ENCODE measurements around the gene CYP19A1.

CYP19A1 gene

DNA sequence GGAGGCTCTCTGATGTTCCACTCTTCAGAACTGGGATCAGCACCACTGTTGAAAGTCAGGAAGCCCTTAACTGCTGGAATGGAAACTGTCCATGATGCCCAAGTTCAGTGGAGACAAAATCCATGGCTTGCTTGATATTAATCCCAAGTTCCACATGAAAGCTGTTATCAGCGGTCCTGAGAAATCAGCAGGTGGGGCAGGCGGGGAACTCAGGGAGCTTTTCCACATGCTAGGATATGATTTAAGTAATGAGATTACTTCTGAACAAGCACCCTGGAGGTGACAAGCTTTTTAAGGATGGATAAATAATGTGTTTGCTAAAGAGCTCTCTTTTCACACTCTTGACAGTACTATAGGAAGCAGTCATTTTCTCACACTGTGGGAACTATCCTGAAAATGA, 82.9 kb downstream of the CYP19A1 start (continued):
- TF ChIP-seq, protein P1, sequence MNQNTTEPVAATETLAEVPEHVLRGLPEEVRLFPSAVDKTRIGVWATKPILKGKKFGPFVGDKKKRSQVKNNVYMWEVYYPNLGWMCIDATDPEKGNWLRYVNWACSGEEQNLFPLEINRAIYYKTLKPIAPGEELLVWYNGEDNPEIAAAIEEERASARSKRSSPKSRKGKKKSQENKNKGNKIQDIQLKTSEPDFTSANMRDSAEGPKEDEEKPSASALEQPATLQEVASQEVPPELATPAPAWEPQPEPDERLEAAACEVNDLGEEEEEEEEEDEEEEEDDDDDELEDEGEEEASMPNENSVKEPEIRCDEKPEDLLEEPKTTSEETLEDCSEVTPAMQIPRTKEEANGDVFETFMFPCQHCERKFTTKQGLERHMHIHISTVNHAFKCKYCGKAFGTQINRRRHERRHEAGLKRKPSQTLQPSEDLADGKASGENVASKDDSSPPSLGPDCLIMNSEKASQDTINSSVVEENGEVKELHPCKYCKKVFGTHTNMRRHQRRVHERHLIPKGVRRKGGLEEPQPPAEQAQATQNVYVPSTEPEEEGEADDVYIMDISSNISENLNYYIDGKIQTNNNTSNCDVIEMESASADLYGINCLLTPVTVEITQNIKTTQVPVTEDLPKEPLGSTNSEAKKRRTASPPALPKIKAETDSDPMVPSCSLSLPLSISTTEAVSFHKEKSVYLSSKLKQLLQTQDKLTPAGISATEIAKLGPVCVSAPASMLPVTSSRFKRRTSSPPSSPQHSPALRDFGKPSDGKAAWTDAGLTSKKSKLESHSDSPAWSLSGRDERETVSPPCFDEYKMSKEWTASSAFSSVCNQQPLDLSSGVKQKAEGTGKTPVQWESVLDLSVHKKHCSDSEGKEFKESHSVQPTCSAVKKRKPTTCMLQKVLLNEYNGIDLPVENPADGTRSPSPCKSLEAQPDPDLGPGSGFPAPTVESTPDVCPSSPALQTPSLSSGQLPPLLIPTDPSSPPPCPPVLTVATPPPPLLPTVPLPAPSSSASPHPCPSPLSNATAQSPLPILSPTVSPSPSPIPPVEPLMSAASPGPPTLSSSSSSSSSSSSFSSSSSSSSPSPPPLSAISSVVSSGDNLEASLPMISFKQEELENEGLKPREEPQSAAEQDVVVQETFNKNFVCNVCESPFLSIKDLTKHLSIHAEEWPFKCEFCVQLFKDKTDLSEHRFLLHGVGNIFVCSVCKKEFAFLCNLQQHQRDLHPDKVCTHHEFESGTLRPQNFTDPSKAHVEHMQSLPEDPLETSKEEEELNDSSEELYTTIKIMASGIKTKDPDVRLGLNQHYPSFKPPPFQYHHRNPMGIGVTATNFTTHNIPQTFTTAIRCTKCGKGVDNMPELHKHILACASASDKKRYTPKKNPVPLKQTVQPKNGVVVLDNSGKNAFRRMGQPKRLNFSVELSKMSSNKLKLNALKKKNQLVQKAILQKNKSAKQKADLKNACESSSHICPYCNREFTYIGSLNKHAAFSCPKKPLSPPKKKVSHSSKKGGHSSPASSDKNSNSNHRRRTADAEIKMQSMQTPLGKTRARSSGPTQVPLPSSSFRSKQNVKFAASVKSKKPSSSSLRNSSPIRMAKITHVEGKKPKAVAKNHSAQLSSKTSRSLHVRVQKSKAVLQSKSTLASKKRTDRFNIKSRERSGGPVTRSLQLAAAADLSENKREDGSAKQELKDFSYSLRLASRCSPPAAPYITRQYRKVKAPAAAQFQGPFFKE (tag by site-specific recombination; IDR thresholded peaks at IDR 0.05; ENCODE audit: borderline replicate concordance): no peak
- TF ChIP-seq, protein P2, sequence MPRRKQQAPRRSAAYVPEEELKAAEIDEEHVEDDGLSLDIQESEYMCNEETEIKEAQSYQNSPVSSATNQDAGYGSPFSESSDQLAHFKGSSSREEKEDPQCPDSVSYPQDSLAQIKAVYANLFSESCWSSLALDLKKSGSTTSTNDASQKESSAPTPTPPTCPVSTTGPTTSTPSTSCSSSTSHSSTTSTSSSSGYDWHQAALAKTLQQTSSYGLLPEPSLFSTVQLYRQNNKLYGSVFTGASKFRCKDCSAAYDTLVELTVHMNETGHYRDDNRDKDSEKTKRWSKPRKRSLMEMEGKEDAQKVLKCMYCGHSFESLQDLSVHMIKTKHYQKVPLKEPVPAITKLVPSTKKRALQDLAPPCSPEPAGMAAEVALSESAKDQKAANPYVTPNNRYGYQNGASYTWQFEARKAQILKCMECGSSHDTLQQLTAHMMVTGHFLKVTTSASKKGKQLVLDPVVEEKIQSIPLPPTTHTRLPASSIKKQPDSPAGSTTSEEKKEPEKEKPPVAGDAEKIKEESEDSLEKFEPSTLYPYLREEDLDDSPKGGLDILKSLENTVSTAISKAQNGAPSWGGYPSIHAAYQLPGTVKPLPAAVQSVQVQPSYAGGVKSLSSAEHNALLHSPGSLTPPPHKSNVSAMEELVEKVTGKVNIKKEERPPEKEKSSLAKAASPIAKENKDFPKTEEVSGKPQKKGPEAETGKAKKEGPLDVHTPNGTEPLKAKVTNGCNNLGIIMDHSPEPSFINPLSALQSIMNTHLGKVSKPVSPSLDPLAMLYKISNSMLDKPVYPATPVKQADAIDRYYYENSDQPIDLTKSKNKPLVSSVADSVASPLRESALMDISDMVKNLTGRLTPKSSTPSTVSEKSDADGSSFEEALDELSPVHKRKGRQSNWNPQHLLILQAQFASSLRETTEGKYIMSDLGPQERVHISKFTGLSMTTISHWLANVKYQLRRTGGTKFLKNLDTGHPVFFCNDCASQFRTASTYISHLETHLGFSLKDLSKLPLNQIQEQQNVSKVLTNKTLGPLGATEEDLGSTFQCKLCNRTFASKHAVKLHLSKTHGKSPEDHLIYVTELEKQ (tag by site-specific recombination; IDR thresholded peaks at IDR 0.05; ENCODE audit: borderline replicate concordance): no peak
- no peak for TF ChIP-seq ZNF548 (tag by site-specific recombination; IDR thresholded peaks at IDR 0.05)
- TF ChIP-seq, protein P3, sequence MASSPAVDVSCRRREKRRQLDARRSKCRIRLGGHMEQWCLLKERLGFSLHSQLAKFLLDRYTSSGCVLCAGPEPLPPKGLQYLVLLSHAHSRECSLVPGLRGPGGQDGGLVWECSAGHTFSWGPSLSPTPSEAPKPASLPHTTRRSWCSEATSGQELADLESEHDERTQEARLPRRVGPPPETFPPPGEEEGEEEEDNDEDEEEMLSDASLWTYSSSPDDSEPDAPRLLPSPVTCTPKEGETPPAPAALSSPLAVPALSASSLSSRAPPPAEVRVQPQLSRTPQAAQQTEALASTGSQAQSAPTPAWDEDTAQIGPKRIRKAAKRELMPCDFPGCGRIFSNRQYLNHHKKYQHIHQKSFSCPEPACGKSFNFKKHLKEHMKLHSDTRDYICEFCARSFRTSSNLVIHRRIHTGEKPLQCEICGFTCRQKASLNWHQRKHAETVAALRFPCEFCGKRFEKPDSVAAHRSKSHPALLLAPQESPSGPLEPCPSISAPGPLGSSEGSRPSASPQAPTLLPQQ (tag by site-specific recombination; IDR thresholded peaks at IDR 0.05): no peak

DNA sequence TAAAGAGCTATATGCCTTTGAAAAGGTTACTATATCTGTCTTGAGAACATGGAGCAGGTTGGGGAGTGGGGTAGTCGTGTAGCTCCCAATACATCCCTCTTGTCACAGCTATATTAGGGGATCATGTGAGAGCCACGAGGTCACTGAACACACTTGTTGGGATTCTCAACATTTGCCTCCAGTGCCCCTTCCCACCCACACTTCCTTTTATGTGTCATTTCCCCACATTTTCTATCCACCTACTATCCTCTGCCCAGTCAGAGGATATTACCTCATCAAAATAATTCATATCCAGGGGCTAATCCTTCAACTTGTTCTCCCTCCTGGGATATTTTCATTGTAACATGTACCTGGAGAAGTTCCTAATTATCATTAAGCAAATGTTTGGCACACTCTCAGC, 85.0 kb downstream of the CYP19A1 start:
- Histone ChIP-seq H3K36me3 (ENCODE audit: control insufficient read depth in 2 of 2, insufficient read depth in 1 of 2, low read length in 2 of 2) (no peaks in the 10 kb centered on the region), H3K4me3 (ENCODE audit: low read depth, low read length) (no peak overlapping the region), H3K9me3 (ENCODE audit: control insufficient read depth, insufficient read depth, low read depth, low read length) (no peaks in the 10 kb centered on the region), H3K4me1 (ENCODE audit: control insufficient read depth, insufficient read depth, low read length) (no peaks in the 10 kb centered on the region), H3K27ac (ENCODE audit: extremely low read depth, low read depth, low read length) (no peak overlapping the region)
- POLR2A ChIA-PET: no interaction called here
- TF ChIP-seq ZNF76 (tag by site-specific recombination; IDR thresholded peaks at IDR 0.05; ENCODE audit: borderline replicate concordance, low read depth): no peak
- no peak for TF ChIP-seq IKZF3 (tag by site-specific recombination; IDR thresholded peaks at IDR 0.05)
- TF ChIP-seq ZNF391 (tag by site-specific recombination; IDR thresholded peaks at IDR 0.05; ENCODE audit: borderline replicate concordance, low read depth): no peak
- TF ChIP-seq ZFHX2 (tag by site-specific recombination; conservative IDR thresholded peaks at IDR 0.05): peak; percentile 65
- TF ChIP-seq EGR2 (tag by site-specific recombination; IDR thresholded peaks at IDR 0.05; ENCODE audit: low read depth): 0 out of 2 replicates have a peak, but pooled peaks have one; percentile 42
- TF ChIP-seq KLF7 (tag by site-specific recombination; IDR thresholded peaks at IDR 0.05; ENCODE audit: borderline replicate concordance): no peak
- no peak for TF ChIP-seq OVOL3 (tag by site-specific recombination; IDR thresholded peaks at IDR 0.05)
- CTCF ChIA-PET: no interaction called here

DNA sequence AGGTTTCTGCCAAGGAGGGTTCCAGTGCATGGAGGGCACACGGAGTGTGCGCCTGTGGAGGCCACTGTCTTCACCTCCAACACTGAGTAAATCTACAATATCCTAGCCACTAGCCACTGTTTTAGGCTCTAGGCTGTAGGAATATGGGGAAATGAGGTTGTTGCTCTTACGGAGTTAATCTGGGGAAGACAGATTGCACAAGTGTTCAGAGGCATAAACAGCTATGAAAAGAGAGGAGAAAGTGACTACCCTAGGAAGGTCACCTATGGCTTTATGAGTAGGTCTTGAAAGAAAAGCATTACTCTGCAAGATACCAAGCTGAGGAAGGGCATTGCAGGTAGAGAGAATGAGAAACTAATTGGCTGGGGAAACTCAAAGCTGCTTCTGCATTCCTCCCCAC, 85.7 kb downstream of the CYP19A1 start:
- Histone ChIP-seq H3K36me3 (ENCODE audit: control insufficient read depth in 2 of 2, insufficient read depth in 1 of 2, low read length in 2 of 2) (no peaks in the 10 kb centered on the region), H3K27ac (ENCODE audit: extremely low read depth, low read depth, low read length) (no peak overlapping the region), H3K4me1 (ENCODE audit: control insufficient read depth, insufficient read depth, low read length) (no peaks in the 10 kb centered on the region), H3K9me3 (ENCODE audit: control insufficient read depth, insufficient read depth, low read depth, low read length) (no peaks in the 10 kb centered on the region), H3K4me3 (ENCODE audit: low read depth, low read length) (no peak overlapping the region)
- POLR2A ChIA-PET: no interaction called here
- CTCF ChIA-PET: interaction anchor here (0.5 kb wide), 1 partner anchor 29 kb away, joined by 3 read pairs; no protein-coding TSS in a partner anchor
- TF ChIP-seq MZF1 (tag by site-specific recombination; IDR thresholded peaks at IDR 0.05; ENCODE audit: borderline replicate concordance) (no peak), ZNF146 (tag by site-specific recombination; IDR thresholded peaks at IDR 0.05) (no peak), ZNF335 (tag by site-specific recombination; conservative IDR thresholded peaks at IDR 0.05) (no peak), ZNF843 (tag by site-specific recombination; IDR thresholded peaks at IDR 0.05) (no peak)
- TF ChIP-seq, protein P4, sequence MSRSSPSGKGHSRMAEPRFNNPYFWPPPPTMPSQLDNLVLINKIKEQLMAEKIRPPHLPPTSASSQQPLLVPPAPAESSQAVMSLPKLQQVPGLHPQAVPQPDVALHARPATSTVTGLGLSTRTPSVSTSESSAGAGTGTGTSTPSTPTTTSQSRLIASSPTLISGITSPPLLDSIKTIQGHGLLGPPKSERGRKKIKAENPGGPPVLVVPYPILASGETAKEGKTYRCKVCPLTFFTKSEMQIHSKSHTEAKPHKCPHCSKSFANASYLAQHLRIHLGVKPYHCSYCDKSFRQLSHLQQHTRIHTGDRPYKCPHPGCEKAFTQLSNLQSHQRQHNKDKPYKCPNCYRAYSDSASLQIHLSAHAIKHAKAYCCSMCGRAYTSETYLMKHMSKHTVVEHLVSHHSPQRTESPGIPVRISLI (tag by site-specific recombination; IDR thresholded peaks at IDR 0.05): no peak
- TF ChIP-seq, protein P5, sequence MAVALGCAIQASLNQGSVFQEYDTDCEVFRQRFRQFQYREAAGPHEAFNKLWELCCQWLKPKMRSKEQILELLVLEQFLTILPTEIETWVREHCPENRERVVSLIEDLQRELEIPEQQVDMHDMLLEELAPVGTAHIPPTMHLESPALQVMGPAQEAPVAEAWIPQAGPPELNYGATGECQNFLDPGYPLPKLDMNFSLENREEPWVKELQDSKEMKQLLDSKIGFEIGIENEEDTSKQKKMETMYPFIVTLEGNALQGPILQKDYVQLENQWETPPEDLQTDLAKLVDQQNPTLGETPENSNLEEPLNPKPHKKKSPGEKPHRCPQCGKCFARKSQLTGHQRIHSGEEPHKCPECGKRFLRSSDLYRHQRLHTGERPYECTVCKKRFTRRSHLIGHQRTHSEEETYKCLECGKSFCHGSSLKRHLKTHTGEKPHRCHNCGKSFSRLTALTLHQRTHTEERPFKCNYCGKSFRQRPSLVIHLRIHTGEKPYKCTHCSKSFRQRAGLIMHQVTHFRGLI (tag by site-specific recombination; IDR thresholded peaks at IDR 0.05): no peak
- TF ChIP-seq, protein P6, sequence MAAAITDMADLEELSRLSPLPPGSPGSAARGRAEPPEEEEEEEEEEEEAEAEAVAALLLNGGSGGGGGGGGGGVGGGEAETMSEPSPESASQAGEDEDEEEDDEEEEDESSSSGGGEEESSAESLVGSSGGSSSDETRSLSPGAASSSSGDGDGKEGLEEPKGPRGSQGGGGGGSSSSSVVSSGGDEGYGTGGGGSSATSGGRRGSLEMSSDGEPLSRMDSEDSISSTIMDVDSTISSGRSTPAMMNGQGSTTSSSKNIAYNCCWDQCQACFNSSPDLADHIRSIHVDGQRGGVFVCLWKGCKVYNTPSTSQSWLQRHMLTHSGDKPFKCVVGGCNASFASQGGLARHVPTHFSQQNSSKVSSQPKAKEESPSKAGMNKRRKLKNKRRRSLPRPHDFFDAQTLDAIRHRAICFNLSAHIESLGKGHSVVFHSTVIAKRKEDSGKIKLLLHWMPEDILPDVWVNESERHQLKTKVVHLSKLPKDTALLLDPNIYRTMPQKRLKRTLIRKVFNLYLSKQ (tag by site-specific recombination; IDR thresholded peaks at IDR 0.05; ENCODE audit: borderline replicate concordance): no peak
